C4-2B (cell line): ENCODE results near the gene FRMD4B.

Source experiments
- CTCF ChIP-seq: fragments of 450-650 bp; conservative IDR thresholded peaks from 2 replicates; pipeline ENCODE4 v1.5.1; 2017; ENCODE audit warnings: mild to moderate bottlenecking
- ZFX ChIP-seq: fragments of 450-650 bp; IDR thresholded peaks from 2 replicates; pipeline ENCODE4 v1.6.1; 2017

GRCh38 chr3:69359339-69359893 lies 26.5 kb downstream of the FRMD4B start:
- TF ChIP-seq CTCF (no peak), ZFX (no peak)
